ENCODE results near the gene ZNF831.

- TF ChIP-seq CTCF (conservative IDR thresholded peaks at IDR 0.05) (no peak), ZFX (IDR thresholded peaks at IDR 0.05) (no peak)
Observed at GRCh38 chr20:59205044-59205443, 41.4 kb downstream of the ZNF831 start.
